AG04449 (cell line): ENCODE data around the gene KCNF1.
A peak's percentile ranks its signal among the peaks of the same experiment; 100 is the strongest.

ENCODE experiments used
- CTCF ChIA-PET: fragments of 350-600 bp; formaldehyde crosslinking; extraction: SDS; loops from one replicate; lab custom pipeline; 2021; ENCODE audit warnings: antibody characterized with exemption; lab: Yijun Ruan, JAX
- POLR2A ChIA-PET: fragments of 400-600, 350-600 bp; formaldehyde crosslinking; extraction: SDS; loops from one replicate; lab custom pipeline; 2020; ENCODE audit warnings: antibody characterized with exemption, inconsistent platforms; lab: Yijun Ruan, JAX
- DNase-seq: peaks from one replicate; pipeline ENCODE4 v3.0.0-alpha.2; 2010; ENCODE audit warnings: low read depth, low spot score
- H3K4me3 ChIP-seq: 2 replicates; pipeline ENCODE4 v1.5.1; 2011; ENCODE audit warnings: low read depth, mild to moderate bottlenecking, control low read depth, low read length
- TF ChIP-seq, protein P1 (sequence below): IDR thresholded peaks from one replicate; pipeline ENCODE4 v1.5.1; 2011; ENCODE audit warnings: mild to moderate bottlenecking, moderate library complexity, low read length, control low read depth, inconsistent platforms; ENCODE audit not compliant: insufficient read depth; ENCODE audit errors: missing control alignments

Gene KCNF1

GRCh38 chr2:10909050-10909995, 2.4 kb upstream of the KCNF1 start:
- ChIA-PET POLR2A (no interaction called here), CTCF (interaction anchor here (0.8 to 1.7 kb wide), 7 partner anchors 18 to 215 kb away, joined by 3 to 5 read pairs (median 3); no protein-coding TSS in a partner anchor)
- H3K4me3 ChIP-seq = no peak overlapping the region

GRCh38 chr2:10909996-10910341, 1.8 kb upstream of the KCNF1 start:
- TF ChIP-seq, protein P1, sequence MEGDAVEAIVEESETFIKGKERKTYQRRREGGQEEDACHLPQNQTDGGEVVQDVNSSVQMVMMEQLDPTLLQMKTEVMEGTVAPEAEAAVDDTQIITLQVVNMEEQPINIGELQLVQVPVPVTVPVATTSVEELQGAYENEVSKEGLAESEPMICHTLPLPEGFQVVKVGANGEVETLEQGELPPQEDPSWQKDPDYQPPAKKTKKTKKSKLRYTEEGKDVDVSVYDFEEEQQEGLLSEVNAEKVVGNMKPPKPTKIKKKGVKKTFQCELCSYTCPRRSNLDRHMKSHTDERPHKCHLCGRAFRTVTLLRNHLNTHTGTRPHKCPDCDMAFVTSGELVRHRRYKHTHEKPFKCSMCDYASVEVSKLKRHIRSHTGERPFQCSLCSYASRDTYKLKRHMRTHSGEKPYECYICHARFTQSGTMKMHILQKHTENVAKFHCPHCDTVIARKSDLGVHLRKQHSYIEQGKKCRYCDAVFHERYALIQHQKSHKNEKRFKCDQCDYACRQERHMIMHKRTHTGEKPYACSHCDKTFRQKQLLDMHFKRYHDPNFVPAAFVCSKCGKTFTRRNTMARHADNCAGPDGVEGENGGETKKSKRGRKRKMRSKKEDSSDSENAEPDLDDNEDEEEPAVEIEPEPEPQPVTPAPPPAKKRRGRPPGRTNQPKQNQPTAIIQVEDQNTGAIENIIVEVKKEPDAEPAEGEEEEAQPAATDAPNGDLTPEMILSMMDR = no peak
- no peak overlapping the region for H3K4me3 ChIP-seq
- CTCF ChIA-PET = interaction anchor here (1.1 to 1.7 kb wide), 4 partner anchors 18 to 214 kb away, joined by 3 to 5 read pairs (median 4); no protein-coding TSS in a partner anchor
- no peak for DNase-seq
- POLR2A ChIA-PET = no interaction called here

More at GRCh38 chr2:10909050-10909995, 2.4 kb upstream of the KCNF1 start:
- no peak for DNase-seq
- TF ChIP-seq, protein P1 = peak; percentile 47

GRCh38 chr2:10910625-10911024, 1.1 kb upstream of the KCNF1 start:
- TF ChIP-seq, protein P1 = no peak
- DNase-seq = no peak
- ChIA-PET CTCF (interaction anchor here (0.7 to 5.6 kb wide), 10 partner anchors 11 to 222 kb away, joined by 3 to 42 read pairs (median 4); a partner anchor contains a TSS), POLR2A (no interaction called here)
- no peak overlapping the region for H3K4me3 ChIP-seq

DNA sequence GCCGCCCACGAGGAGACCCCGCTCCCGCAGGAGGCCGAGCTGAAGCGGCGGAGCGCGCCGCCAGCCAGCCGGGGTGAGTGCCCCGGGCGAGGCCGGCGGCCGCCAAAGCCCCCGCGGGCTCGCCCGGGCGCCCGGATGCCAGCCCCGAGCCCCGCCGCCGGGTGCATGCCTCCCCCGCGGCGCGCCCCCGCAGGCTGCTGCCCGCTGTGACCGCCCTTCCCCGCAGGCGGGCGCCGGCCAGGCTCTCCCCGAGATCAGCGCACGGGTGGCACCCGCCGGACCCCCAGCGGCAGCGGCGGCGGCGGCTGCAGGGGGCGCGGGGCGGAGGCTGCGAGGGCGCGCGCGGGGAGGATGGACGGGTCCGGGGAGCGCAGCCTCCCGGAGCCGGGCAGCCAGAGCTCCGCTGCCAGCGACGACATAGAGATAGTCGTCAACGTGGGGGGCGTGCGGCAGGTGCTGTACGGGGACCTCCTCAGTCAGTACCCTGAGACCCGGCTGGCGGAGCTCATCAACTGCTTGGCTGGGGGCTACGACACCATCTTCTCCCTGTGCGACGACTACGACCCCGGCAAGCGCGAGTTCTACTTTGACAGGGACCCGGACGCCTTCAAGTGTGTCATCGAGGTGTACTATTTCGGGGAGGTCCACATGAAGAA, 470 bp downstream of the KCNF1 start:
- POLR2A ChIA-PET = no interaction called here
- CTCF ChIA-PET = interaction anchor here (0.7 to 5.6 kb wide), 14 partner anchors 9 to 221 kb away, joined by 3 to 42 read pairs (median 3); a partner anchor contains a TSS
- TF ChIP-seq, protein P1 = no peak
- DNase-seq = no peak
- H3K4me3 ChIP-seq = peak overlapping the region; percentile 45

GRCh38 chr2:10912796-10913455, 1.2 kb downstream of the KCNF1 start:
- H3K4me3 ChIP-seq = no peak overlapping the region

More at GRCh38 chr2:10912796-10913455, 1.2 kb downstream of the KCNF1 start:
- POLR2A ChIA-PET = no interaction called here
- no peak for DNase-seq
- TF ChIP-seq, protein P1 = no peak
- CTCF ChIA-PET = interaction anchor here (0.8 to 5.6 kb wide), 8 partner anchors 8 to 211 kb away, joined by 3 to 42 read pairs (median 3); no protein-coding TSS in a partner anchor
